ENCODE measurements around the gene PSMB7.

PSMB7 gene

DNA sequence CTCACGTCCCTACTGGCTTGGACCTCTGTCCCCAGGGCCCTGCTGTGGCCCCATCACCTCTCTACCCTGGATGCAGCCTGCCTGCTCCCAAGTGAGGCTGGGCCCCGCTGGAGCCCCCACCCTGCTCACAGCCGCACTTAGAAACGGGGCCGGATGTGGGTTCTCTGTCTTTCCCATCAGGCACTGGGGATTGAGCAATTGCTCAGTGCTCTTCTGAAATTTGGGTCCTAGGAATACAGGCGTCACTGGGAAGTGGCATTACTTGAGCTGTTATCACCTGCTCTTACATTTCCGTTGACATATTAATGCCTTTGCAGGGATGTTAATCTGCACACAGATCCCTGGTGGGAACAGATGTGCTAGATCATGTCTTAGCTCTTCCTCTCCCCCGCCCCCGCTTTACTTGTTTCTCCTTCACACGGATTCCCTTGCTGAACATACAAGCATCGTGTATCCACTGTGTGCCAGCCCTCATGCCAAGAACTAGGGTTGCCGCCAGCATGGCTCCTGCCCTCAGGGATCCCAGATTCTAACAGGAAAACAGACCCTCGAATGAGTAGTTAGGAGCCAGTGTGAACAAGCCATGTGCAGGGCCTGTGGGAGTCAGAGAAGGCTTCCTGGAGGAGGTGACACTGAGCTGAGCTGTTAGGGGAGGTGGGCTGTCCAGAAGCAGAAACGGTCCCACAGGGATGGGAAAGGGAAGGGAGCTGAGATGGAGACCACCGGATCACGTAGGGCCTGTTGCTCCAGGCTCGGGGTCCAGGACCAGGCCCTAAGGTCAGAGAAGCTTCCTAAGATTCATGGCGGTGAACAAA is 92.4 kb downstream of the PSMB7 start:
- H3K4me3 ChIP-seq (replicated peaks; ENCODE audit: low read depth, low read length): no peak overlapping the region
- TF ChIP-seq, protein P1, sequence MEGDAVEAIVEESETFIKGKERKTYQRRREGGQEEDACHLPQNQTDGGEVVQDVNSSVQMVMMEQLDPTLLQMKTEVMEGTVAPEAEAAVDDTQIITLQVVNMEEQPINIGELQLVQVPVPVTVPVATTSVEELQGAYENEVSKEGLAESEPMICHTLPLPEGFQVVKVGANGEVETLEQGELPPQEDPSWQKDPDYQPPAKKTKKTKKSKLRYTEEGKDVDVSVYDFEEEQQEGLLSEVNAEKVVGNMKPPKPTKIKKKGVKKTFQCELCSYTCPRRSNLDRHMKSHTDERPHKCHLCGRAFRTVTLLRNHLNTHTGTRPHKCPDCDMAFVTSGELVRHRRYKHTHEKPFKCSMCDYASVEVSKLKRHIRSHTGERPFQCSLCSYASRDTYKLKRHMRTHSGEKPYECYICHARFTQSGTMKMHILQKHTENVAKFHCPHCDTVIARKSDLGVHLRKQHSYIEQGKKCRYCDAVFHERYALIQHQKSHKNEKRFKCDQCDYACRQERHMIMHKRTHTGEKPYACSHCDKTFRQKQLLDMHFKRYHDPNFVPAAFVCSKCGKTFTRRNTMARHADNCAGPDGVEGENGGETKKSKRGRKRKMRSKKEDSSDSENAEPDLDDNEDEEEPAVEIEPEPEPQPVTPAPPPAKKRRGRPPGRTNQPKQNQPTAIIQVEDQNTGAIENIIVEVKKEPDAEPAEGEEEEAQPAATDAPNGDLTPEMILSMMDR (IDR thresholded peaks at IDR 0.05; ENCODE audit: low read depth, low read length, missing control alignments): no peak
- DNase-seq (ENCODE audit: extremely low read depth, low read depth): no peak

DNA sequence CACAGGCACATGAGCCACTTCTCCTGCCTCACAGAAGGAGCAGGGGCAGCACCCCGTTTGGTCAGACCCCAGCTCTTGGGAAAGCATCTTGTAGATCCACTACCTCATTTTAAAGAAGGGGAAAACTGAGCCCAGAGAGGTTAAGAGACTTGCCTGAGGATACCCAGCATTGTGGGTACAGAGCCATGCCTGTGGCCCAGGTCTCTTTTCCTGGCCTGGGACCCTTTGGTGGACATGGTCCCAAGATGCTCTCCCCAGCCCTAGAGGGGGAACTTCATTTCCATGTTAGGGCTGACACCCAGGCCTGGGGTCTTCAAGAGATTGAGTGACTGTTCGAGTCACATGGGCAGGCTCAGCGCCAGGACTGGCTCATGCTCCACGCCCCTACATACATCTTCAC is 93.3 kb downstream of the PSMB7 start:
- TF ChIP-seq, protein P1 (IDR thresholded peaks at IDR 0.05; ENCODE audit: low read depth, low read length, missing control alignments): no peak
- no peak for DNase-seq (ENCODE audit: extremely low read depth, low read depth)
- H3K4me3 ChIP-seq (replicated peaks; ENCODE audit: low read depth, low read length): no peak overlapping the region

DNA sequence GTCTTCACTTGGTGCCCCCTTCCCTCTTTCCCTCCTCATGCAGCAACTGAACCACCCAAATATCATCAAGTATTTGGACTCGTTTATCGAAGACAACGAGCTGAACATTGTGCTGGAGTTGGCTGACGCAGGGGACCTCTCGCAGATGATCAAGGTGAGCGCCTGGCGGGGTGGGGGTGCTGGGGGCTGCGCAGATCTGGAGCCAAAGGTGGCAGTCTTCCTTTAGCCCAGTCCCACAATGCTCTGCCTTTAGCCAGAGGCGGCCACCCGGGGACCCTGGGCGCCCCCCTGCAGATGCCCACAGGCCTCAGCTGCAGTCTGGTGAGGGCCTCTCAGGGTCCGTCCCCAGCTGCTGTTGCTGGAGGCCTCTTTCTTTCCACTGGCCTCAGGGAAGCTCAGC is 93.8 kb downstream of the PSMB7 start:
- TF ChIP-seq, protein P1 (IDR thresholded peaks at IDR 0.05; ENCODE audit: low read depth, low read length, missing control alignments): no peak
- H3K4me3 ChIP-seq (replicated peaks; ENCODE audit: low read depth, low read length): no peak overlapping the region
- DNase-seq (ENCODE audit: extremely low read depth, low read depth): no peak

DNA sequence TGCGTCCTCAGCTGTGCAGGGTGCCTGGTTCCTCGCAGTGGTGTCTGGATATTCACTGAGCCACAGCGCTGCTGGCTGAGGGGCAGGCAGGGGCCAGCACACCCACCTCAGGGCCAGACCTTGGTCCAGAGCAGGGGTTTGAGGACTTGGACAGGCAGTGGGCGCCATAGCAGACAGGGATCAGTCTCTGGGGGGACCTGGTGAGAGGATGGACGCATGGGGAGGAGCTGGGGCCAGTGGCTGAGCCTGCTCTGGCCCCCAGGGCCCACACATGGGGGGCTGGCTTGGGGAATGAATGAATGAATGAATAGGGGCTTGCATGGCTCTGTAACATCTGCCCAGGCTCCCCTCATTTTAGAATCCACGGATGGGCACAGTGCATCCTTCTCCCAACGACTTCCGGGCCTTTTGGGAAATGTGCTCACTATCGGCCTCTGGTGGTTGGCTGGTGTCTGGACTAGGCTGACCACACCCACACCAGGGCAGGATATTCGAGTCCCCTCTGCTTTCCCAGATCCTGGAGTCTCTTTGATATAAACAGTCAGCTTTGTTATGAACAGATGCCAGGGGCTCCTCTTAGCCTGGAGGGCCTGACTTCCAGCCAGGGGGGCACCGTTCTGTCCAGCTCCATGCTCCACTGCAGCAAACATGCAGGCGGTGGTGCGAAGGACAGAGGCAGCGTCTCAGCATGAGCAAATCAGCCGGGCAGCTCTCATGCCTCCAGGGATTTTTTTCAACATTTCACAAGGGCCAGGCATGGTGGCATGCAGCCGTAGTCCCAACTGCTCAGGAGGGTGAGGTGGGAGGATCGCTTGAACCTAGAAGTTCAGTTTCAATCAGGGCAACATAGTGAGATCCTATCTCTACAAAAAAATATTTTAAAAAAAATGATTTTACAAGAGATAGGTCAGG is 94.9 kb downstream of the PSMB7 start:
- H3K4me3 ChIP-seq (replicated peaks; ENCODE audit: low read depth, low read length): no peak overlapping the region
- peak; percentile 51 for DNase-seq (ENCODE audit: extremely low read depth, low read depth)
- TF ChIP-seq, protein P1 (IDR thresholded peaks at IDR 0.05; ENCODE audit: low read depth, low read length, missing control alignments): peak; percentile 98

DNA sequence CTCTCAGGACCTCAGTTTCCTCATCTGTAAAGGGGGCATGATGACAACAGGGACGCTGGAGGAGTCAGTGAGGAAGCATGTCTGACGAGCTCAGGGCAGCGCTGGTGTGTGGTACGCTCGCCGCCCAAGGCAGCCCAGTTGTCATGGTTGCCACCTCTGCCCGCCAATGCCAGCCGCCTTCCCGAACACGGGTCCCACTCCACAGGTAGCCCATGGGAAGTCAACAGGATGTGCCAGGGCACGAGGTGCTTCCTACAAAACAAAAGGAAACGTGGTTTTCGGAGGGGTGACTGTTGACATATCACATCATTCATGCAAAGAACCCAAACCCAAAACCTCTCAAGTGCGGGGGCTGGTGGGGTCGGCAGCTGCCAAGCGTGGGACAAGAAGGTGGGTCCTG is 99.4 kb downstream of the PSMB7 start:
- no peak for DNase-seq (ENCODE audit: extremely low read depth, low read depth)
- no peak overlapping the region for H3K4me3 ChIP-seq (replicated peaks; ENCODE audit: low read depth, low read length)
- TF ChIP-seq, protein P1 (IDR thresholded peaks at IDR 0.05; ENCODE audit: low read depth, low read length, missing control alignments): no peak

DNA sequence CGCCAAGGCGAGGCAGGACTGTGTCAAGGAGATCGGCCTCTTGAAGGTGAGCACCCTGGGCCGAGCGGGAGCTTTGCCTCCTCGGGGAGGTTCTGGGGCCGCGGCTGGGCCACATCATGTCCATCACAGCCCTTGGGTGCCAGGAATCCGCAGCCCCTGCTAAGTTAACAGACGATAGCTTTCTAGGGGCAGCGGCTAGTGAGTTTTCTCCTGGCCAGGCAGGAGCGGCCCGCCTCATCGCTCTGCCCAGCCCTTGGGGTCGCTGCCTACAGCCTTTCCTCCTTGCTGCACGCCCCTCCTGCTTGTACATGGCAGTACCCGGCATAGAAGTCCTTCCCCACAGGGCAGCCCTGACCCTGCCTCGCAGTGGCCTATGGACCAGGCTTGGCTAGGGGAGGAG is 101.3 kb downstream of the PSMB7 start:
- TF ChIP-seq, protein P1 (IDR thresholded peaks at IDR 0.05; ENCODE audit: low read depth, low read length, missing control alignments): no peak
- no peak for DNase-seq (ENCODE audit: extremely low read depth, low read depth)
- no peak overlapping the region for H3K4me3 ChIP-seq (replicated peaks; ENCODE audit: low read depth, low read length)
